SK-N-MC (cell line): ENCODE measurements around the gene DGLUCY.

Source experiments
- EZH2 ChIP-seq: fragments of 200-600 bp; sonication (generic); IDR thresholded peaks from one replicate; pipeline ENCODE4 v1.6.1; 2017; ENCODE audit warnings: antibody characterized with exemption
- FOXP2 ChIP-seq: optimal IDR thresholded peaks from 2 replicates; pipeline ENCODE3; 2011; ENCODE audit warnings: mild to moderate bottlenecking, moderate library complexity; ENCODE audit not compliant: insufficient read depth; ENCODE audit errors: extremely low read length, control extremely low read depth
- POLR2AphosphoS5 ChIP-seq: IDR thresholded peaks from 2 replicates; pipeline ENCODE4 v1.6.1; 2012; ENCODE audit warnings: mild to moderate bottlenecking, low read depth, low read length, borderline replicate concordance

- TF ChIP-seq EZH2 = no peak
- no peak for TF ChIP-seq POLR2AphosphoS5
- no peak for TF ChIP-seq FOXP2
Measured at GRCh38 chr14:91145391-91146160, 31.7 kb downstream of the DGLUCY start.
